OCI-LY3 (cell line): ENCODE data around the gene APPL2.

Experiments used
- H2AFZ ChIP-seq: fragments of 200-600, 300-600 bp; shearing (Covaris generic); 2 replicates; pipeline ENCODE4 v1.6.0; 2014; ENCODE audit warnings: antibody characterized with exemption, low read depth, low read length
- H3K27ac ChIP-seq: fragments of 200-600, 300-600 bp; sonication (generic); 2 replicates; pipeline ENCODE4 v1.5.1; 2014; ENCODE audit warnings: mild to moderate bottlenecking, low read length, moderate library complexity, mixed read lengths
- H3K27me3 ChIP-seq: fragments of 200-600, 300-600 bp; sonication (generic); 2 replicates; pipeline ENCODE4 v1.6.1; 2014; ENCODE audit warnings: low read depth, low read length, mixed read lengths
- H3K36me3 ChIP-seq: fragments of 200-600, 300-600 bp; sonication (generic); replicated peaks from 2 replicates; pipeline ENCODE3; 2014; ENCODE audit warnings: low read depth, low read length, mixed read lengths
- H3K4me1 ChIP-seq: fragments of 300-600, 200-600 bp; sonication (generic); 2 replicates; pipeline ENCODE4 v1.6.1; 2014; ENCODE audit warnings: low read length, mixed read lengths
- H3K4me2 ChIP-seq: fragments of 200-600, 300-600 bp; sonication (generic); 2 replicates; pipeline ENCODE4 v1.6.1; 2014; ENCODE audit warnings: low read length, mixed read lengths
- H3K4me3 ChIP-seq: fragments of 300-600, 200-600 bp; sonication (generic); 2 replicates; pipeline ENCODE4 v1.5.1; 2014; ENCODE audit warnings: antibody characterized with exemption, mild to moderate bottlenecking, low read length, moderate library complexity
- H3K79me2 ChIP-seq: fragments of 300-600, 200-600 bp; shearing (Covaris generic); 2 replicates; pipeline ENCODE4 v1.6.1; 2014; ENCODE audit warnings: mild to moderate bottlenecking, low read length, mixed read lengths
- H3K9ac ChIP-seq: fragments of 300-600, 200-600 bp; shearing (Covaris generic); 2 replicates; pipeline ENCODE4 v1.6.0; 2014; ENCODE audit warnings: mild to moderate bottlenecking, low read length, moderate library complexity
- H3K9me3 ChIP-seq: fragments of 200-600, 300-600 bp; shearing (Covaris generic); 2 replicates; pipeline ENCODE4 v1.6.1; 2014; ENCODE audit warnings: low read length, mixed read lengths; ENCODE audit not compliant: insufficient read depth
- H4K20me1 ChIP-seq: fragments of 200-600, 300-600 bp; sonication (generic); 2 replicates; pipeline ENCODE4 v1.6.1; 2016; ENCODE audit warnings: low read length, mixed read lengths; ENCODE audit not compliant: insufficient read depth
- CTCF ChIP-seq: fragments of 200-600, 300-600 bp; sonication (generic); IDR thresholded peaks from 2 replicates; pipeline ENCODE4 v1.5.1; 2014; ENCODE audit warnings: antibody characterized with exemption, low read length, low read depth
- EZH2phosphoT487 ChIP-seq: fragments of 200-600 bp; shearing (Covaris generic); IDR thresholded peaks from 2 replicates; pipeline ENCODE4 v1.6.1; 2018; ENCODE audit warnings: antibody characterized with exemption, mixed run types, low read depth

The APPL2 gene

GRCh38 chr12:105220929-105221290, 15.1 kb downstream of the APPL2 start:
- Histone ChIP-seq H3K27ac (no peak overlapping the region), H3K4me2 (no peak overlapping the region), H3K27me3 (no peaks in the 10 kb centered on the region), H3K4me3 (no peak overlapping the region), H3K4me1 (no peaks in the 10 kb centered on the region), H3K9ac (no peak overlapping the region), H4K20me1 (no peaks in the 10 kb centered on the region), H3K36me3 (no peaks in the 10 kb centered on the region), H2AFZ (no peak overlapping the region), H3K79me2 (no peaks in the 10 kb centered on the region), H3K9me3 (no peaks in the 10 kb centered on the region)
- TF ChIP-seq EZH2phosphoT487 (no peak), CTCF (no peak)

GRCh38 chr12:105220150-105220928, 15.6 kb downstream of the APPL2 start:
- Histone ChIP-seq H3K4me2 (no peak overlapping the region), H3K4me3 (no peak overlapping the region), H3K9me3 (no peaks in the 10 kb centered on the region), H2AFZ (no peak overlapping the region), H3K27ac (no peak overlapping the region), H3K9ac (no peak overlapping the region), H3K79me2 (no peaks in the 10 kb centered on the region), H3K4me1 (no peaks in the 10 kb centered on the region), H3K27me3 (no peaks in the 10 kb centered on the region), H3K36me3 (no peaks in the 10 kb centered on the region), H4K20me1 (no peaks in the 10 kb centered on the region)
- TF ChIP-seq EZH2phosphoT487 (no peak), CTCF (no peak)

- H3K9ac ChIP-seq = no peak overlapping the region
- H3K4me1 ChIP-seq = no peaks in the 10 kb centered on the region
- no peaks in the 10 kb centered on the region for H3K79me2 ChIP-seq
These were observed 16.5 kb downstream of the APPL2 start for GRCh38 chr12:105219261-105220028.

More at GRCh38 chr12:105219261-105220028, 16.5 kb downstream of the APPL2 start:
- Histone ChIP-seq H3K4me3 (no peak overlapping the region), H3K9me3 (no peaks in the 10 kb centered on the region), H4K20me1 (no peaks in the 10 kb centered on the region), H3K36me3 (no peaks in the 10 kb centered on the region), H3K27ac (no peak overlapping the region), H2AFZ (no peak overlapping the region), H3K27me3 (no peaks in the 10 kb centered on the region), H3K4me2 (no peak overlapping the region)
- no peak for TF ChIP-seq EZH2phosphoT487
- no peak for TF ChIP-seq CTCF
